Measurements from ENCODE around the gene SNRPD2.
A peak's percentile ranks its signal among the peaks of the same experiment; 100 is the strongest.

Gene SNRPD2

DNA sequence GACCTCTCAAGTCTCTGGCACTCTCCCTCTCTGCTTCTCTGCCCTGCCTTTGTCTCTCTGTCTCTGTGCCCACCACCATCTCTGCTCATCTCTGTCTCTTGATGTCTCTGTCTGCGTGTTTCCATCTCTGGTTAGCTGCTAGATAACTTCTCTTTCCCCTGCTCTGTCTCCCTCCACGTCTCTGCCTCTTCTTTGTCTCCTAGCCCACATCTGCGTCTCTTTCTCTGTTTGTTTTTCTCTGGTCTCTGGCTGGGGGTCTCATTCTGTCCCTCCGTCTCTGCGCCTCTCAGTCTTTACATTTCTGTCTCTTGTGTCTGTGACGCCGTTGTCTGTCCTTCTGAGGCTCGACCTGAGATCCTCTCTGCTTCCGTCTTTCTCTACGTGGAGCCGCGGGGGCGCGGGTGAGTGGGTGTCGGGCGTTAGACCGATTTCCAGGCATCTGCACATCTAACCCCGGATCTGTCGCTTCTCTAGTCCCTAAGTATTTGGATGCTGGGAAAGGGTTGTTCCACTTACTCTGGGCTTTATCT is 23.3 kb downstream of the SNRPD2 start:
- DNase-seq (ENCODE audit: extremely low spot score): no peak
- TF ChIP-seq ARNT (IDR thresholded peaks at IDR 0.05) (no peak), L3MBTL2 (conservative IDR thresholded peaks at IDR 0.05) (no peak), SUZ12 (IDR thresholded peaks at IDR 0.05) (no peak), CTBP1 (IDR thresholded peaks at IDR 0.05; ENCODE audit: borderline replicate concordance) (no peak), NFRKB (IDR thresholded peaks at IDR 0.05) (no peak), FOXM1 (IDR thresholded peaks at IDR 0.05; ENCODE audit: borderline replicate concordance) (no peak), FOXK2 (IDR thresholded peaks at IDR 0.05) (no peak)
- CTCF ChIA-PET: interaction anchor here (1.0 kb wide), 1 partner anchor 102 kb away, joined by 3 read pairs; no protein-coding TSS in a partner anchor
- POLR2A ChIA-PET: interaction anchor here (0.8 to 2.8 kb wide), 5 partner anchors 9 to 124 kb away, joined by 3 to 9 read pairs (median 4); partner anchors contain the start of genes QPCTL and SNRPD2

DNA sequence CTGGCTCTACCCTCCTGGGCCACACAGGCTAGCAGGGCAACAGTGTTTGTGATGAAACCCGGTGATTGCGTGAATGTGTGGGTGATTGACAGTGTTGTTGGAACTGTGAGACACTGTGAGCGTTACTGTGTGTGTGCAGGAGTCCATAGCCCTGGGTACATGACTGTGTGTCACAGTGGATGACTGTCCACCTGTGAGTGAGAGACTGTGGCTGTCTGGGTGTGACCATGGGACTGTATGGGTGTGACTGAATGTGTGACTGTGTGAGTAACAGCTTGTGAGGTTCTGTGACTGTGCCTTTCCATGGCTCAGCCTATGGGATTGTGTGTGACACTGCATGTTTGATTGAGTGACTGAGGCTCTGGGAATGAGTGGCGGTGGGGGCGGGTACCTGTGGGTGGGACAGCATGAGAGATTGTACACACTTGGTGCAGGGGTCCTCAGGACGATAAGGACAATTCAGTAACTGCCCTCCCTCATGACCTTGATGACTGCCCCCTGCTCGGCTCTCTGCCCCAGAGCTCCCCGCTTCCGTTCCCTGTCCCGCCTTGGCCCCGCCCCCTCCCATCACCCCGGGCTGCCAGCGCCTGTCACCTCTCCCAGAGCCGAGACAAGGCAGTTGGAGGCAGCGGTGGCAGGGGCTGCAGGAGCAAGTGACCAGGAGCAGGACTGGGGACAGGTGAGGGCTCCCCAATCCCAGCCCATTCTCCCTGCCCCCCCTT is 24.0 kb downstream of the SNRPD2 start, which contains the start of gene GIPR:
Gene GIPR (plus strand): TSS at position 602 of the 722 bp plus-strand sequence. CDS start 1,300 bp downstream, outside the sequence.
- DNase-seq (ENCODE audit: extremely low spot score): no peak
- TF ChIP-seq PKNOX1 (IDR thresholded peaks at IDR 0.05) (peak; percentile 72), FOXM1 (IDR thresholded peaks at IDR 0.05; ENCODE audit: borderline replicate concordance) (no peak)
- ChIA-PET POLR2A (interaction anchor here (0.9 to 1.8 kb wide), 2 partner anchors 10 to 24 kb away, joined by 4 to 7 read pairs; partner anchors contain the start of genes QPCTL and SNRPD2), CTCF (no interaction called here)

DNA sequence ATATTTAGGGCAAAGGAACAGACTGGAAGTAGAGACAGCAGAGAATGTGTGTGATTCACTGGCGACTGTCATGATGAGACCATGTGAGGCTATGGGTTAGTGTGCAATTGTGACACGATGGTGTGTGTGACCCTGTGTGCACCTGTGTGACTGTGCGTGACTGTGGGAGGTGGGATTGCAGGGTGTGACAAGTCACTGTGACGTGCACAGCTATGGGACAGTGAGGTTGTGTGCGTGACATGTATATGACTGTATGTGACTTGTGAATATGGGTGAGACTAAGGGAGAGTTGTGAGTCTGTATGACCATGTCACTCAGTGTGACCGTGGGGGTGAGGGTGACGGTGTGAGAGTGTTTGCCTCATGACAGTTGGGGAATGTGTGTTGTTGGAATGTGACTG is 27.2 kb downstream of the SNRPD2 start:
- TF ChIP-seq SP1 (IDR thresholded peaks at IDR 0.05) (no peak), FOXM1 (IDR thresholded peaks at IDR 0.05; ENCODE audit: borderline replicate concordance) (no peak), SUZ12 (IDR thresholded peaks at IDR 0.05) (no peak), ELF4 (IDR thresholded peaks at IDR 0.05) (no peak), CTBP1 (IDR thresholded peaks at IDR 0.05; ENCODE audit: borderline replicate concordance) (no peak), HDGF (IDR thresholded peaks at IDR 0.05; ENCODE audit: borderline replicate concordance) (no peak), NFRKB (IDR thresholded peaks at IDR 0.05) (no peak)
- CTCF ChIA-PET: no interaction called here
- POLR2A ChIA-PET: no interaction called here
- DNase-seq (ENCODE audit: extremely low spot score): no peak

- POLR2A ChIA-PET: no interaction called here
- no peak for TF ChIP-seq PKNOX1 (IDR thresholded peaks at IDR 0.05)
- no peak for DNase-seq (ENCODE audit: extremely low spot score)
- CTCF ChIA-PET: no interaction called here
These were observed 28.0 kb downstream of the SNRPD2 start for GRCh38 chr19:45663800-45664199.

- ChIA-PET CTCF (interaction anchor here (0.6 kb wide), 1 partner anchor 45 kb away, joined by 3 read pairs; no protein-coding TSS in a partner anchor), POLR2A (interaction anchor here (0.8 to 1.5 kb wide), 3 partner anchors 10 to 14 kb away, joined by 3 to 4 read pairs (median 3); no protein-coding TSS in a partner anchor)
- DNase-seq (ENCODE audit: extremely low spot score): no peak
- TF ChIP-seq ELF4 (IDR thresholded peaks at IDR 0.05) (no peak), PKNOX1 (IDR thresholded peaks at IDR 0.05) (no peak), HDGF (IDR thresholded peaks at IDR 0.05; ENCODE audit: borderline replicate concordance) (no peak), SUZ12 (IDR thresholded peaks at IDR 0.05) (no peak), BHLHE40 (IDR thresholded peaks at IDR 0.05; ENCODE audit: borderline replicate concordance) (no peak), CTBP1 (IDR thresholded peaks at IDR 0.05; ENCODE audit: borderline replicate concordance) (no peak), FOXA1 (IDR thresholded peaks at IDR 0.05) (no peak), NFRKB (IDR thresholded peaks at IDR 0.05) (no peak), ZNF384 (IDR thresholded peaks at IDR 0.05) (no peak), L3MBTL2 (conservative IDR thresholded peaks at IDR 0.05) (no peak), FOXM1 (IDR thresholded peaks at IDR 0.05; ENCODE audit: borderline replicate concordance) (no peak), TARDBP (IDR thresholded peaks at IDR 0.05) (no peak), SP1 (IDR thresholded peaks at IDR 0.05) (no peak)
These were observed 31.1 kb downstream of the SNRPD2 start for GRCh38 chr19:45660636-45661035.

- DNase-seq (ENCODE audit: extremely low spot score): no peak
- CTCF ChIA-PET: no interaction called here
- no peak for TF ChIP-seq SP1 (IDR thresholded peaks at IDR 0.05)
- no peak for TF ChIP-seq PKNOX1 (IDR thresholded peaks at IDR 0.05)
- no peak for TF ChIP-seq L3MBTL2 (conservative IDR thresholded peaks at IDR 0.05)
- TF ChIP-seq ELF4 (IDR thresholded peaks at IDR 0.05): no peak
- no peak for TF ChIP-seq FOXM1 (IDR thresholded peaks at IDR 0.05; ENCODE audit: borderline replicate concordance)
- TF ChIP-seq BHLHE40 (IDR thresholded peaks at IDR 0.05; ENCODE audit: borderline replicate concordance): no peak
- no peak for TF ChIP-seq ZNF384 (IDR thresholded peaks at IDR 0.05)
- no peak for TF ChIP-seq NFRKB (IDR thresholded peaks at IDR 0.05)
- TF ChIP-seq ARNT (IDR thresholded peaks at IDR 0.05): no peak
- POLR2A ChIA-PET: interaction anchor here (1.3 kb wide), 1 partner anchor 33 kb away, joined by 5 read pairs; the partner anchor contains the start of gene QPCTL
These were observed 32.5 kb downstream of the SNRPD2 start for GRCh38 chr19:45659096-45659729.
